H1 (cell line): Measurements from ENCODE around the gene WNT3A. TPM values are rescaled to one million over a fixed set of nuclear protein-coding genes. Genes with fewer than 3 reads are reported as not detected.

Experiments
- CTCF ChIA-PET: fragments of 300-600 bp; sonication (Branson Sonifier 250); formaldehyde crosslinking; loops from one replicate; lab custom pipeline; 2021; ENCODE audit not compliant: partially characterized antibody; lab: Charles Lee
- POLR2A ChIA-PET: fragments of 300-600 bp; sonication (Branson Sonifier 250); formaldehyde crosslinking; loops from one replicate; lab custom pipeline; 2021; ENCODE audit warnings: inconsistent platforms; ENCODE audit not compliant: partially characterized antibody; lab: Charles Lee
- DNase-seq, 2 experiments: peaks; one replicate each; pipeline versions ENCODE4 v3.0.0 to v3.0.0-alpha.2; 2010 to 2022; ENCODE audit warnings: low spot score in 2 of 2, low read depth in 1 of 2, mixed read lengths in 1 of 2
- FAIRE-seq: peaks from 2 replicates; lab custom pipeline; 2011; peaks lifted over from hg19 to GRCh38; lab: Jason Lieb, UNC
- H2AFZ ChIP-seq: 2 replicates; pipeline ENCODE4 v1.8.1; 2012; ENCODE audit warnings: low read length, inconsistent platforms
- H2AK5ac ChIP-seq: 2 replicates; pipeline ENCODE4 v1.6.1; 2013; ENCODE audit warnings: low read depth, low read length
- H2BK120ac ChIP-seq: replicated peaks from 2 replicates; pipeline ENCODE3; 2013; ENCODE audit warnings: low read depth, low read length, inconsistent platforms
- H2BK12ac ChIP-seq: 2 replicates; pipeline ENCODE4 v1.6.1; 2013; ENCODE audit warnings: low read depth, low read length
- H2BK15ac ChIP-seq: 2 replicates; pipeline ENCODE4 v1.6.1; 2013; ENCODE audit warnings: low read length
- H2BK20ac ChIP-seq: 2 replicates; pipeline ENCODE4 v1.6.1; 2013; ENCODE audit warnings: low read length
- H2BK5ac ChIP-seq: 2 replicates; pipeline ENCODE4 v1.6.1; 2013; ENCODE audit warnings: low read depth, low read length
- H3K14ac ChIP-seq: 2 replicates; pipeline ENCODE4 v1.6.1; 2013; ENCODE audit warnings: inconsistent platforms; ENCODE audit not compliant: insufficient read length
- H3K18ac ChIP-seq: 2 replicates; pipeline ENCODE4 v1.6.1; 2013; ENCODE audit warnings: low read length; ENCODE audit errors: extremely low read depth
- H3K23ac ChIP-seq: 2 replicates; pipeline ENCODE4 v1.6.1; 2013; ENCODE audit warnings: inconsistent platforms; ENCODE audit not compliant: insufficient read length
- H3K23me2 ChIP-seq: 2 replicates; pipeline ENCODE4 v1.6.1; 2013; ENCODE audit warnings: low read depth, low read length
- H3K27ac ChIP-seq: 2 replicates; pipeline ENCODE4 v1.6.1; 2011; ENCODE audit warnings: low read depth, low read length, inconsistent platforms
- H3K27me3 ChIP-seq, 4 experiments: replicated peaks in 1 of 4; 1 replicate in 1 of 4; 2 replicates in 3 of 4; pipeline versions ENCODE4 v1.6.1 to v1.8.1; 2011 to 2013; ENCODE audit warnings: low read length in 3 of 4, mild to moderate bottlenecking in 3 of 4, inconsistent platforms in 2 of 4, mixed read lengths in 2 of 4, moderate library complexity in 1 of 4; ENCODE audit not compliant: control insufficient read depth in 3 of 4, insufficient read depth in 3 of 4; ENCODE audit errors: extremely low read depth in 1 of 4
- H3K36me3 ChIP-seq, 4 experiments: 2 replicates each; pipeline versions ENCODE4 v1.6.1 to v1.8.1; 2011 to 2013; ENCODE audit warnings: mild to moderate bottlenecking in 4 of 4, low read length in 3 of 4, moderate library complexity in 2 of 4, control low read depth in 1 of 4, inconsistent platforms in 1 of 4; ENCODE audit not compliant: insufficient read depth in 4 of 4, control insufficient read depth in 2 of 4
- H3K4ac ChIP-seq: replicated peaks from 2 replicates; pipeline ENCODE3; 2013; ENCODE audit warnings: low read length, low read depth, mixed read lengths, inconsistent platforms; ENCODE audit not compliant: insufficient read length
- H3K4me1 ChIP-seq, 4 experiments: replicated peaks in 1 of 4; 1 replicate in 1 of 4; 2 replicates in 3 of 4; pipeline versions ENCODE4 v1.6.1 to v1.8.1; 2011 to 2013; ENCODE audit warnings: low read length in 3 of 4, inconsistent platforms in 2 of 4, mixed read lengths in 1 of 4; ENCODE audit not compliant: insufficient read depth in 4 of 4, control insufficient read depth in 3 of 4
- H3K4me2 ChIP-seq, 2 experiments: 2 replicates each; pipeline versions ENCODE4 v1.6.1 to v1.8.1; 2011 to 2013; ENCODE audit warnings: low read depth in 2 of 2, low read length in 2 of 2, control low read depth in 1 of 2, inconsistent platforms in 1 of 2, mild to moderate bottlenecking in 1 of 2; ENCODE audit not compliant: insufficient read depth in 1 of 2
- H3K4me3 ChIP-seq, 4 experiments: fragments of 200-600, 300-600 bp in 1 of 4; sonication (generic), shearing (Covaris generic), sonication (Bioruptor Twin) in 1 of 4; 2 replicates each; pipeline versions ENCODE4 v1.5.1 to v1.8.1; 2011 to 2016; ENCODE audit warnings: low read length in 4 of 4, low read depth in 3 of 4, control low read depth in 2 of 4, inconsistent platforms in 2 of 4, mild to moderate bottlenecking in 2 of 4, mixed read lengths in 1 of 4, moderate library complexity in 1 of 4; ENCODE audit not compliant: insufficient read depth in 2 of 4; ENCODE audit errors: extremely low read depth in 1 of 4
- H3K56ac ChIP-seq: replicated peaks from 2 replicates; pipeline ENCODE3; 2013; ENCODE audit warnings: low read depth, mild to moderate bottlenecking, mixed read lengths, low read length, inconsistent platforms; ENCODE audit not compliant: insufficient read length
- H3K79me1 ChIP-seq: 2 replicates; pipeline ENCODE4 v1.6.1; 2013; ENCODE audit warnings: low read depth, low read length, control low read depth
- H3K79me2 ChIP-seq, 2 experiments: 2 replicates each; pipeline versions ENCODE4 v1.6.1 to v1.8.1; 2012 to 2013; ENCODE audit warnings: low read length in 2 of 2, mild to moderate bottlenecking in 2 of 2, inconsistent platforms in 1 of 2; ENCODE audit not compliant: insufficient read depth in 2 of 2, control insufficient read depth in 1 of 2
- H3K9ac ChIP-seq, 4 experiments: replicated peaks in 1 of 4; 1 replicate in 1 of 4; 2 replicates in 3 of 4; pipeline versions ENCODE4 v1.6.1 to v1.8.1; 2011 to 2013; ENCODE audit warnings: low read depth in 3 of 4, low read length in 3 of 4, control low read depth in 2 of 4, mild to moderate bottlenecking in 2 of 4, moderate library complexity in 2 of 4, inconsistent platforms in 1 of 4; ENCODE audit errors: extremely low read depth in 1 of 4
- H3K9me3 ChIP-seq, 2 experiments: 2 replicates each; pipeline versions ENCODE4 v1.6.1 to v1.8.1; 2012 to 2013; ENCODE audit warnings: mild to moderate bottlenecking in 2 of 2, moderate library complexity in 2 of 2, control low read depth in 1 of 2, inconsistent platforms in 1 of 2, low read depth in 1 of 2, low read length in 1 of 2, mixed read lengths in 1 of 2; ENCODE audit not compliant: insufficient read depth in 2 of 2
- H4K20me1 ChIP-seq, 2 experiments: replicated peaks in 1 of 2; 2 replicates each; pipeline versions ENCODE3 to v1.8.1; 2011 to 2013; ENCODE audit warnings: inconsistent platforms in 2 of 2, low read length in 2 of 2, mild to moderate bottlenecking in 1 of 2; ENCODE audit not compliant: insufficient read depth in 2 of 2, control insufficient read depth in 1 of 2
- H4K5ac ChIP-seq: 2 replicates; pipeline ENCODE4 v1.6.1; 2013; ENCODE audit warnings: low read length, low read depth, mixed read lengths, inconsistent platforms; ENCODE audit not compliant: insufficient read length
- H4K8ac ChIP-seq: 2 replicates; pipeline ENCODE4 v1.8.0; 2013; ENCODE audit warnings: mild to moderate bottlenecking, moderate library complexity, low read length, inconsistent platforms; ENCODE audit not compliant: insufficient read depth; ENCODE audit errors: extremely low read depth
- H4K91ac ChIP-seq: replicated peaks from 2 replicates; pipeline ENCODE3; 2013; ENCODE audit warnings: low read length, mixed read lengths, inconsistent platforms; ENCODE audit not compliant: insufficient read length
- ATF3 ChIP-seq: IDR thresholded peaks from 2 replicates; pipeline ENCODE4 v1.6.1; 2011; ENCODE audit warnings: low read depth, mild to moderate bottlenecking, low read length; ENCODE audit not compliant: insufficient read depth
- BRCA1 ChIP-seq: IDR thresholded peaks from 2 replicates; pipeline ENCODE4 v1.6.1; 2012; ENCODE audit warnings: low read depth, low read length, improper control_type of control experiment
- CBX8 ChIP-seq: fragments of 300-800, 300-1000 bp; sonication (generic); IDR thresholded peaks from 2 replicates; pipeline ENCODE4 v1.7.1; 2016; ENCODE audit warnings: low read depth, low read length, borderline replicate concordance
- HDAC2 ChIP-seq, 2 experiments: fragments of 300-600 bp in 1 of 2; sonication (generic) in 1 of 2; IDR thresholded peaks; 2 replicates each; pipeline ENCODE4 v1.6.1; 2011 to 2012; ENCODE audit warnings: low read depth in 2 of 2, low read length in 2 of 2, mild to moderate bottlenecking in 2 of 2, moderate library complexity in 2 of 2, borderline replicate concordance in 1 of 2, inconsistent platforms in 1 of 2
- KDM5A ChIP-seq: fragments of 200-600 bp; IDR thresholded peaks from 2 replicates; pipeline ENCODE4 v1.7.1; 2012; ENCODE audit warnings: mild to moderate bottlenecking, low read length, inconsistent platforms, mixed read lengths
- POU5F1 ChIP-seq: IDR thresholded peaks from 2 replicates; pipeline ENCODE4 v1.6.1; 2011; ENCODE audit warnings: low read depth, mild to moderate bottlenecking, low read length, moderate library complexity
- SIX5 ChIP-seq: IDR thresholded peaks from 2 replicates; pipeline ENCODE4 v1.6.1; 2011; ENCODE audit warnings: mild to moderate bottlenecking, low read depth, low read length
- SP1 ChIP-seq: IDR thresholded peaks from 2 replicates; pipeline ENCODE4 v1.6.1; 2011; ENCODE audit warnings: low read depth, low read length
- SP2 ChIP-seq: IDR thresholded peaks from 2 replicates; pipeline ENCODE4 v1.6.1; 2012; ENCODE audit warnings: mild to moderate bottlenecking, low read length, inconsistent platforms
- SP4 ChIP-seq: IDR thresholded peaks from 2 replicates; pipeline ENCODE4 v1.6.1; 2012; ENCODE audit warnings: low read length, inconsistent platforms
- TAF7 ChIP-seq: optimal IDR thresholded peaks from 2 replicates; pipeline ENCODE3; 2011; ENCODE audit warnings: low read depth, mild to moderate bottlenecking, inconsistent platforms, low read length, moderate library complexity, borderline replicate concordance
- TEAD4 ChIP-seq: IDR thresholded peaks from 2 replicates; pipeline ENCODE4 v1.6.1; 2012; ENCODE audit warnings: low read depth, low read length, inconsistent platforms, mixed read lengths
- WGBS, 2 experiments: shearing (Covaris generic) in 1 of 2; methylation state at CpG; one replicate each; pipeline versions ENCODE4 v1.1.6 to v1.1.7; 2013 to 2015; ENCODE audit warnings: low lambda C conversion rate in 2 of 2, mixed read lengths in 2 of 2, inconsistent platforms in 1 of 2, low coverage in 1 of 2, missing lambda C conversion rate in 1 of 2; ENCODE audit not compliant: insufficient replicate concordance in 2 of 2, insufficient coverage in 1 of 2, insufficient read length in 1 of 2; ENCODE audit errors: extremely low coverage in 1 of 2, missing lambda C conversion rate in 1 of 2; 5-methylcytosine and 5-hydroxymethylcytosine counted together
- polyA plus RNA-seq, 7 experiments: library from polyadenylated mRNA; depleted of rRNA in 3 of 7; stranded (reverse) in 5 of 7; unstranded in 2 of 7; fragments of >200 nt in 5 of 7; fragments of 200-250 nt in 2 of 7; gene quantifications; 1 replicate in 5 of 7; 2 replicates in 1 of 7; 4 replicates in 1 of 7; pipeline versions ENCODE4 v1.2.1 to v1.2.3, GENCODE V29; 2011 to 2013; ENCODE audit warnings: missing spikeins in 2 of 7, mixed read lengths in 2 of 7
- total RNA-seq: library from RNA; stranded (reverse); fragmentation: NEBNext Ultra II Directional; extraction: Animal tissue kit (Norgen Biotek cat#: 25700); gene quantifications from 2 replicates; pipeline ENCODE4 v1.2.1, GENCODE V29; 2021

The WNT3A gene
- total and polyA plus RNA-seq, 2 of the 8 experiments (the other 6 are each of a cell fraction or from before 2014, with no cell fraction given), result 0.08 to 0.19 TPM

DNA sequence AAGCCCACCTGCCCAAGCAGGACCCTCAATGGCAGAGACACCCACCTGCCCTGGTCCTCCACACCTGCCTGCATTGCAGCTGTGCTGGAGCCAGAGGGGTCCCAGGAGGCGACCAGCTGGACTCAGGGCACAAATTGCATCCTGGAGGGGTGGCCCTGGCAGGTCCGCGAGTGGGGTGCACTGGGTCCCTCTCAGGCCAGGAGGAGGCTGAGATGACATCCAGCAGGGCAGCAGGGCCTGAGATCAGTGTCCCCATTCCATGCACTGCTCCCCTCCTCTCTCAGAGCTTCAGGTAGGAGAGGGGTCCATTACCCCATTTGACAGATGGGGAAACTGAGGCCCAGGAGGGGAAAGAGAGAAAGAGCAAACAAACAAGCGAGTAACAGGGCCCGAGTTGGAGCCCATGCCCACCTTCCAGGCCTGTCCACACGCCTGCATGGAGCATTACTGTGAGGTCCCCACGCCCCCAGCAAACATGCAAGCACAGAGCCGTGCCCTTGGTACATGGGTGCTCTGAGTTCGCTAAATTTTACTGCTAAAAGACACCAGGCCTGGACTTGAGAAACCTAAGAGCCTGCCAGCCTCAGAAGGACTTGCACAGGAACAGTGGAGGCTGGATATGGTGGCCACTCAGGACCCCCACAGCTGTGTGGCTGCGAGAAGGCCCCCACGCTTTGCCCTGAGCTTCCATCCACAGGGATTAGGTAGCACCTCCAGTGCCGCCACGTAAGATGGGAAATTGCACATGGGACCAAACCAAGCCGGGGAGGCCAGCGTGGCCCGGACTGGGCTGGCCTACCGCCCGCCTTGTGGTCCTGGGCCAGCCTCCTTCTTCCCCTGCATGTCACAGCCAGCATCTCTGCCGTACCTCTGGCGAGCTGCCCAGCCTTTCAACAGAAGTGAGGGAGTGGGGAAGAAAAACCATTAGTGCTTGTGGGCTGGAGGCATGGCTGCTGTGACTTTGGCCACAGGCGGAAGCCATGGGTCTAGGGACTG, 7.4 kb downstream of the WNT3A start:
- H4K8ac ChIP-seq, result no peak overlapping the region
- H2AK5ac ChIP-seq, result no peak overlapping the region
- no peak overlapping the region for H3K14ac ChIP-seq
- WGBS, 2 experiments, result 81% methylated on average over 21 of the region's 21 CpGs; no CpG with 5 or more reads in 1 of the 2 experiments
- H3K4me1 ChIP-seq, result no peaks in the 10 kb centered on the region; a peak in 2 of 7 replicates
- peaks cover 3 to 4% of the 10 kb centered on the region in 2 experiments for H4K20me1 ChIP-seq
- no peak overlapping the region for H2BK120ac ChIP-seq
- H2BK5ac ChIP-seq, result no peak overlapping the region
- H3K4me3 ChIP-seq, result no peak overlapping the region
- no peaks in the 10 kb centered on the region for H3K9me3 ChIP-seq
- no peak overlapping the region for H2BK12ac ChIP-seq
- POLR2A ChIA-PET, result no interaction called here
- no peak overlapping the region for H3K4ac ChIP-seq
- CTCF ChIA-PET, result interaction anchor here (0.8 to 8.3 kb wide), 5 partner anchors 9 to 117 kb away, joined by 3 to 64 read pairs (median 6); partner anchors contain the start of gene WNT3A
- no peak overlapping the region for H3K27ac ChIP-seq
- H3K36me3 ChIP-seq, result no peaks in the 10 kb centered on the region
- H3K79me2 ChIP-seq, result no peaks in the 10 kb centered on the region
- H3K23me2 ChIP-seq, result no peaks in the 10 kb centered on the region
- H3K23ac ChIP-seq, result no peak overlapping the region
- H2BK20ac ChIP-seq, result no peak overlapping the region
- H2AFZ ChIP-seq, result no peak overlapping the region
- H3K79me1 ChIP-seq, result no peaks in the 10 kb centered on the region
- no peak overlapping the region for H3K18ac ChIP-seq
- H3K56ac ChIP-seq, result no peak overlapping the region
- no peak overlapping the region for H4K91ac ChIP-seq
- no peak overlapping the region for H4K5ac ChIP-seq
- no peak overlapping the region for H3K9ac ChIP-seq
- no peak for DNase-seq
- peaks cover 17 to 53% (median 47%) of the 10 kb centered on the region in 4 experiments for H3K27me3 ChIP-seq
- FAIRE-seq, result no peak
- no peak overlapping the region for H3K4me2 ChIP-seq
- no peak overlapping the region for H2BK15ac ChIP-seq
- TF ChIP-seq TEAD4, result no peak
- no peak for TF ChIP-seq HDAC2 (IDR thresholded peaks at IDR 0.05; ENCODE audit: borderline replicate concordance in 1 of 2, low read depth in 2 of 2, low read length in 2 of 2)
- TF ChIP-seq SIX5, result no peak
- no peak for TF ChIP-seq SP1
- TF ChIP-seq SP4, result no peak
- no peak for TF ChIP-seq POU5F1
- no peak for TF ChIP-seq KDM5A
- TF ChIP-seq SP2, result no peak
- no peak for TF ChIP-seq TAF7
- no peak for TF ChIP-seq CBX8
- no peak for TF ChIP-seq BRCA1
- TF ChIP-seq ATF3, result no peak
